ENCODE results near the gene GRIN1. TPM values are rescaled to one million over a fixed set of nuclear protein-coding genes. Genes with fewer than 3 reads are reported as not detected.

The GRIN1 gene
- total RNA-seq, 1 donor from 2014 or later = 0.18 TPM

DNA sequence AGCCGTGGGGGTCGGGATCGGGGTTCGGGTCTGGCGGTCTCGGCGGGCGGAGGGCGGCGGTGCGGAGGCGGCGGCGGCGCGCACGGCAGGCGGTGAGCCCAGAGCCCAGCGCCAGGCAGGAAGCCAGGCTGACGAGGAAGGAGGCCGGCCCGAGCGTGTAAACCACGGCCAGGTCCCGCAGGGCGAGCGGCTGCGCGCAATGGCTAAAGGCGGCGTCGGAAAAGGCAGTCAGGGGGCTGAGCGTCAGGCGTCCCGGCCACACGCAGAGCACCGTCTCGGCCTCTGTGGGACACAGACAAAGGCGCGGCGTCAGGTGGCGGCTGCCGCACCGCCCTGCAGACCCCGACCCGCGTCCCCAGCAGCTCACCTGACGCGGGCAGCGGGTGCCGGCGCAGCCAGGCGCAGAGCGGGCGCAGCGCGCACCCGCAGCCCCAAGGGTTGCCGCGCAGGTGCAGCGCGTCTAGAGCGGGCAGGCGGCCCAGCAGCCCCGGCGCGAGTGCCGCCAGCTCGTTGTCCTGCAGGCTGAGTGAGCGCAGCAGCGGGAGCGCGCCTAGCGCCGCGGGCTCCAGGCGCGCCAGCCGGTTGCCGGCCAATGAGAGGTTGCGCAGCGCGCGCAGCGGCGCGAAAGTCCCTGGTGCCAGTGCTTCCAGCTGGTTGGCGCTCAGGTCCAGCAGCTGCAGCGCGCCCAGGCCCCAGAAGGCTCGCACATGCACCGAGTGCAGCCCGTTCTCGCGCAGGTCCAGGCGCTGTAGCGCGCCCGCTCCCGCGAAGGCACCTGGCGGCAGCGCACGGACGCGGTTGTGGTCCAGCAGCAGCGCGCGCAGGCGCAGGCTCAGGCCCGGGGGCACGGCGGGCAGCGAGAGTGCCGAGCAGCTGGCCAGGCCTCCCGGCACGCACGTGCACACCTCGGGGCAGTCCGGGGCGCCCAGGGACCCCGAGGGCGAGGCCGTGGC is 30.2 kb downstream of the GRIN1 start:
- Mint-ChIP-seq H3K27ac (ENCODE audit: unreplicated experiment) (no peak overlapping the region), H3K9me3 (ENCODE audit: unreplicated experiment) (no peaks in the 10 kb centered on the region), H3K36me3 (ENCODE audit: low read depth, unreplicated experiment) (no peaks in the 10 kb centered on the region), H3K4me1 (ENCODE audit: low read depth, unreplicated experiment) (no peaks in the 10 kb centered on the region), H3K4me3 (ENCODE audit: unreplicated experiment) (no peak overlapping the region), H3K27me3 (ENCODE audit: low read depth, unreplicated experiment) (peaks cover 32% of the 10 kb centered on the region)
- no peak overlapping the region for H2AFZ ChIP-seq (ENCODE audit: low read depth, low read length)
- peak; percentile 12 for DNase-seq (ENCODE audit: low read depth)
- no peak overlapping the region for H3K27ac ChIP-seq (ENCODE audit: low read depth, low read length)
- TF ChIP-seq EZH2 (IDR thresholded peaks at IDR 0.05; ENCODE audit: insufficient read depth, low read length) = peak; percentile 82
- TF ChIP-seq, protein P1, sequence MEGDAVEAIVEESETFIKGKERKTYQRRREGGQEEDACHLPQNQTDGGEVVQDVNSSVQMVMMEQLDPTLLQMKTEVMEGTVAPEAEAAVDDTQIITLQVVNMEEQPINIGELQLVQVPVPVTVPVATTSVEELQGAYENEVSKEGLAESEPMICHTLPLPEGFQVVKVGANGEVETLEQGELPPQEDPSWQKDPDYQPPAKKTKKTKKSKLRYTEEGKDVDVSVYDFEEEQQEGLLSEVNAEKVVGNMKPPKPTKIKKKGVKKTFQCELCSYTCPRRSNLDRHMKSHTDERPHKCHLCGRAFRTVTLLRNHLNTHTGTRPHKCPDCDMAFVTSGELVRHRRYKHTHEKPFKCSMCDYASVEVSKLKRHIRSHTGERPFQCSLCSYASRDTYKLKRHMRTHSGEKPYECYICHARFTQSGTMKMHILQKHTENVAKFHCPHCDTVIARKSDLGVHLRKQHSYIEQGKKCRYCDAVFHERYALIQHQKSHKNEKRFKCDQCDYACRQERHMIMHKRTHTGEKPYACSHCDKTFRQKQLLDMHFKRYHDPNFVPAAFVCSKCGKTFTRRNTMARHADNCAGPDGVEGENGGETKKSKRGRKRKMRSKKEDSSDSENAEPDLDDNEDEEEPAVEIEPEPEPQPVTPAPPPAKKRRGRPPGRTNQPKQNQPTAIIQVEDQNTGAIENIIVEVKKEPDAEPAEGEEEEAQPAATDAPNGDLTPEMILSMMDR (IDR thresholded peaks at IDR 0.05; ENCODE audit: insufficient read depth, low read depth, low read length) = no peak
- H3K4me1 ChIP-seq (ENCODE audit: insufficient read depth, low read length) = no peaks in the 10 kb centered on the region
- no peaks in the 10 kb centered on the region for H3K9me3 ChIP-seq (ENCODE audit: insufficient read depth, low read depth, low read length)
- no peaks in the 10 kb centered on the region for H3K79me2 ChIP-seq (ENCODE audit: insufficient read depth, low read length)
- no peak overlapping the region for H3K4me3 ChIP-seq (ENCODE audit: insufficient read depth, low read depth, low read length)
- no peaks in the 10 kb centered on the region for H4K20me1 ChIP-seq (ENCODE audit: insufficient read depth, low read length)
- no peaks in the 10 kb centered on the region for H3K36me3 ChIP-seq (ENCODE audit: insufficient read depth, low read length)
- peaks cover 35% of the 10 kb centered on the region for H3K27me3 ChIP-seq (ENCODE audit: insufficient read depth, low read length)
- no peak for FAIRE-seq
- peak overlapping the region; percentile 65 for H3K4me2 ChIP-seq (ENCODE audit: low read length)
- no peak overlapping the region for H3K9ac ChIP-seq (ENCODE audit: low read length)

DNA sequence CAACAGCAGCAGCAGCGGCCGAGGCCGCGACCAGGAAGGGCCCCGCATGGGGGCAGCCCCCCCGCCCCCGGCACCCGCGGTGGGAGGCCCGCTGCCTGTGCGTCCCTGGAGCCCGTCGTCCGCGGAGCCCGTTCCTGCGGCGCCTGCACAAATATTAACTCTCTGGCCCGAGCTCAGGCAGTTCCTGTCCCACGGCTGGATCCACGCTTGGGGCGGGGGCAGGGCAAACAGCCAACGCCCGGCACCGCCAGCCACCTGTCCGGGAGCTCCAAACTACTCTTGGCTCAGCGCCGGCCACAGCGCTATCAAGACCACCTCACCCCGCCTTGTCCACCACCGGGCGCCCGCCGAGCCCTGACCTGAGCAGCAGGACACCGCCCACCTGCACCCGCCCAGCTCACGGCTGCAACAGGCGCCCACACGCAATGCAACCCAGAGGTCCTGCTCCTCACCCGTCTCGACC is 31.0 kb downstream of the GRIN1 start, which contains the start of gene LRRC26:
LRRC26 (minus strand) TSS at position 156 of the 463 bp plus-strand sequence; CDS start at position 48, 108 bp downstream.
- Mint-ChIP-seq H3K4me3 (ENCODE audit: unreplicated experiment) (no peak within 1 kb of the TSS), H3K4me1 (ENCODE audit: low read depth, unreplicated experiment) (no peaks in the 10 kb centered on the region), H3K27ac (ENCODE audit: unreplicated experiment) (no peak within 1 kb of the TSS), H3K27me3 (ENCODE audit: low read depth, unreplicated experiment) (peaks cover 27% of the 10 kb centered on the region), H3K36me3 (ENCODE audit: low read depth, unreplicated experiment) (no peaks in the 10 kb centered on the region), H3K9me3 (ENCODE audit: unreplicated experiment) (no peaks in the 10 kb centered on the region)
- Histone ChIP-seq H4K20me1 (ENCODE audit: insufficient read depth, low read length) (no peaks in the 10 kb centered on the region), H3K36me3 (ENCODE audit: insufficient read depth, low read length) (no peaks in the 10 kb centered on the region), H2AFZ (ENCODE audit: low read depth, low read length) (no peak within 1 kb of the TSS), H3K4me3 (ENCODE audit: insufficient read depth, low read depth, low read length) (no peak within 1 kb of the TSS), H3K27me3 (ENCODE audit: insufficient read depth, low read length) (peaks cover 31% of the 10 kb centered on the region), H3K27ac (ENCODE audit: low read depth, low read length) (no peak within 1 kb of the TSS), H3K9ac (ENCODE audit: low read length) (no peak within 1 kb of the TSS), H3K79me2 (ENCODE audit: insufficient read depth, low read length) (no peaks in the 10 kb centered on the region), H3K4me2 (ENCODE audit: low read length) (peak within 1 kb of the TSS; percentile 65), H3K4me1 (ENCODE audit: insufficient read depth, low read length) (no peaks in the 10 kb centered on the region), H3K9me3 (ENCODE audit: insufficient read depth, low read depth, low read length) (no peaks in the 10 kb centered on the region)
- TF ChIP-seq, protein P1 (IDR thresholded peaks at IDR 0.05; ENCODE audit: insufficient read depth, low read depth, low read length) = no peak
- TF ChIP-seq EZH2 (IDR thresholded peaks at IDR 0.05; ENCODE audit: insufficient read depth, low read length) = no peak
- DNase-seq (ENCODE audit: low read depth) (no peak), FAIRE-seq (no peak)

All from astrocyte (in vitro differentiated cells and primary cell).